Fibroblast of lung (primary cell): ENCODE measurements around the gene ZNF669. TPM values are rescaled to one million over a fixed set of nuclear protein-coding genes. Genes with fewer than 3 reads are reported as not detected.

Experiments
- DNase-seq, 2 donors: peaks; one replicate each; pipeline versions ENCODE4 v3.0.0 to v3.0.0-alpha.2; 2010; ENCODE audit warnings: low read depth in 2 of 2
- H2AFZ ChIP-seq: 2 replicates; pipeline ENCODE4 v1.5.1; 2012; ENCODE audit warnings: low read length, control low read depth, inconsistent platforms
- H3K27ac ChIP-seq: 2 replicates; pipeline ENCODE4 v1.5.1; 2011; ENCODE audit warnings: low read length, control low read depth; ENCODE audit not compliant: insufficient read depth
- H3K27me3 ChIP-seq: 2 replicates; pipeline ENCODE4 v1.5.1; 2011; ENCODE audit warnings: mild to moderate bottlenecking, low read length; ENCODE audit not compliant: control insufficient read depth, insufficient read depth
- H3K36me3 ChIP-seq: 2 replicates; pipeline ENCODE4 v1.5.1; 2011; ENCODE audit warnings: low read length; ENCODE audit not compliant: control insufficient read depth, insufficient read depth
- H3K4me1 ChIP-seq: 2 replicates; pipeline ENCODE4 v1.5.1; 2011; ENCODE audit warnings: low read length; ENCODE audit not compliant: control insufficient read depth, insufficient read depth; ENCODE audit errors: extremely low read depth
- H3K4me2 ChIP-seq: 2 replicates; pipeline ENCODE4 v1.5.1; 2011; ENCODE audit warnings: low read length, control low read depth; ENCODE audit not compliant: insufficient read depth; ENCODE audit errors: extremely low read depth
- H3K4me3 ChIP-seq, 4 experiments: fragments of 200-600 bp in 1 of 4; sonication (generic) in 1 of 4; replicated peaks in 1 of 4; 2 replicates each; pipeline ENCODE4 v1.5.1; 2011 to 2016; ENCODE audit warnings: low read length in 4 of 4, low read depth in 3 of 4, mild to moderate bottlenecking in 3 of 4, control low read depth in 2 of 4, inconsistent platforms in 1 of 4, mixed read lengths in 1 of 4; ENCODE audit not compliant: insufficient read depth in 1 of 4; ENCODE audit errors: control extremely low read depth in 1 of 4
- H3K79me2 ChIP-seq: 2 replicates; pipeline ENCODE4 v1.5.1; 2012; ENCODE audit warnings: mild to moderate bottlenecking, low read length, inconsistent platforms; ENCODE audit not compliant: control insufficient read depth, insufficient read depth
- H3K9ac ChIP-seq: 2 replicates; pipeline ENCODE4 v1.5.1; 2011; ENCODE audit warnings: mild to moderate bottlenecking, low read length, control low read depth; ENCODE audit not compliant: insufficient read depth
- H3K9me3 ChIP-seq: 2 replicates; pipeline ENCODE4 v1.5.1; 2012; ENCODE audit warnings: low read depth, low read length; ENCODE audit not compliant: control insufficient read depth, insufficient read depth
- H4K20me1 ChIP-seq: 2 replicates; pipeline ENCODE4 v1.5.1; 2011; ENCODE audit warnings: low read length; ENCODE audit not compliant: control insufficient read depth, insufficient read depth; ENCODE audit errors: extremely low read depth
- CTCF ChIP-seq, 2 donors: IDR thresholded peaks in 1 of 2; conservative IDR thresholded peaks in 1 of 2; 1 replicate in 1 of 2; 2 replicates in 1 of 2; pipeline ENCODE4 v1.5.1; 2011 to 2012; ENCODE audit warnings: low read length in 2 of 2, control low read depth in 1 of 2, inconsistent platforms in 1 of 2, low read depth in 1 of 2, mild to moderate bottlenecking in 1 of 2
- EZH2 ChIP-seq: IDR thresholded peaks from 2 replicates; pipeline ENCODE4 v1.5.1; 2012; ENCODE audit warnings: low read length, control low read depth, mild to moderate bottlenecking; ENCODE audit errors: missing control alignments
- polyA plus RNA-seq, 2 donors: library from polyadenylated mRNA; depleted of rRNA in 1 of 2; stranded (reverse) in 1 of 2; unstranded in 1 of 2; fragments of >200 nt; gene quantifications; 2 replicates each; pipeline ENCODE4 v1.2.1, GENCODE V29; 2011 to 2012; ENCODE audit warnings: missing spikeins in 1 of 2
- total RNA-seq: library from RNA; depleted of rRNA; stranded (reverse); fragments of >200 nt; gene quantifications from 2 replicates; pipeline ENCODE4 v1.2.1, GENCODE V29; 2014

The ZNF669 gene
- total and polyA plus RNA-seq, 2 donors (not counting 1 experiment from before 2014, with no cell fraction given), result 7.0 to 10.2 TPM

GRCh38 chr1:247118946-247119446 is 14.8 kb upstream of the ZNF669 start:
- peak; percentile 21 for DNase-seq
- Histone ChIP-seq H3K4me1 (no peaks in the 10 kb centered on the region), H3K9ac (no peak overlapping the region), H3K27ac (no peak overlapping the region), H3K4me2 (no peak overlapping the region), H4K20me1 (no peaks in the 10 kb centered on the region), H3K27me3 (no peaks in the 10 kb centered on the region), H3K9me3 (no peaks in the 10 kb centered on the region), H3K4me3 (no peak overlapping the region), H2AFZ (no peak overlapping the region), H3K36me3 (no peaks in the 10 kb centered on the region), H3K79me2 (no peaks in the 10 kb centered on the region)
- TF ChIP-seq CTCF (conservative IDR thresholded peaks at IDR 0.05 in 1 of 2, IDR thresholded peaks at IDR 0.05 in 1 of 2; ENCODE audit: low read depth in 1 of 2, low read length in 2 of 2), result peak in 1 of 2 donors; percentile 26
- TF ChIP-seq EZH2, result no peak

- Histone ChIP-seq H3K27me3 (no peaks in the 10 kb centered on the region), H3K9ac (no peak overlapping the region), H3K4me1 (no peaks in the 10 kb centered on the region), H3K27ac (no peak overlapping the region), H3K36me3 (no peaks in the 10 kb centered on the region), H4K20me1 (no peaks in the 10 kb centered on the region), H3K9me3 (no peaks in the 10 kb centered on the region), H2AFZ (no peak overlapping the region), H3K4me2 (no peak overlapping the region), H3K79me2 (no peaks in the 10 kb centered on the region), H3K4me3 (no peak overlapping the region)
- DNase-seq, result no peak
- TF ChIP-seq CTCF (conservative IDR thresholded peaks at IDR 0.05 in 1 of 2, IDR thresholded peaks at IDR 0.05 in 1 of 2; ENCODE audit: low read depth in 1 of 2, low read length in 2 of 2) (no peak), EZH2 (no peak)
Measured at GRCh38 chr1:247115545-247115944, 11.4 kb upstream of the ZNF669 start.

DNA sequence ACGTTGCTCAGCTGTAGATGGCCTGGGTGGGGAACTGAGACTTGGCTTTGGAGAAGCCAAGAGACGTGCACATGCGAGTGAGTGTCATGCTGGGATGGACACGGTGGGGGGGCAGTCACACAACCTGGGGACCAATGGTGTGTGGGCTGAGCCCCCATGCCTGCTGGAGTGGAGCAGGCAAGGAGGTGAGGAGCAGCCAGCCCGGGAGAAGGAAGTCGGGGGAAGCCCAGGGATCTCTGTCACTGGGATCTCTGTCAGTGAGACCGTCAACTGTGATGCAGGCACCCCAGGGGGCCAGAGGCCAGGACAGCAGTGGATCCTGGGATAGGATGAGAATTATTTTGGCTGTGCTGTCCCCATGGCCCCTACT is 11.0 kb upstream of the ZNF669 start:
- Histone ChIP-seq H3K79me2 (no peaks in the 10 kb centered on the region), H3K4me2 (no peak overlapping the region), H4K20me1 (no peaks in the 10 kb centered on the region), H3K27me3 (no peaks in the 10 kb centered on the region), H3K4me3 (no peak overlapping the region), H3K9ac (no peak overlapping the region), H3K27ac (no peak overlapping the region), H3K36me3 (no peaks in the 10 kb centered on the region), H2AFZ (no peak overlapping the region), H3K9me3 (no peaks in the 10 kb centered on the region), H3K4me1 (no peaks in the 10 kb centered on the region)
- DNase-seq, result no peak
- TF ChIP-seq EZH2, result no peak
- no peak for TF ChIP-seq CTCF (conservative IDR thresholded peaks at IDR 0.05 in 1 of 2, IDR thresholded peaks at IDR 0.05 in 1 of 2; ENCODE audit: low read depth in 1 of 2, low read length in 2 of 2)
